ENCODE results near the gene NTM.

NTM gene

GRCh38 chr11:131692151-131692550 lies 321.7 kb downstream of the NTM start:
- TF ChIP-seq CTCF (IDR thresholded peaks at IDR 0.05; ENCODE audit: insufficient read depth, low read length) (no peak), GABPA (IDR thresholded peaks at IDR 0.05; ENCODE audit: low read depth) (no peak), SPI1 (IDR thresholded peaks at IDR 0.05; ENCODE audit: borderline replicate concordance, low read depth) (no peak), REST (IDR thresholded peaks at IDR 0.05; ENCODE audit: insufficient replicate concordance, low read depth) (no peak), POLR2AphosphoS5 (IDR thresholded peaks at IDR 0.05; ENCODE audit: low read depth) (no peak)
- Histone ChIP-seq H3K27me3 (ENCODE audit: insufficient read depth, poor library complexity, severe bottlenecking) (no peaks in the 10 kb centered on the region), H3K4me3 (replicated peaks; ENCODE audit: insufficient read depth, low read length) (no peak overlapping the region), H3K27ac (replicated peaks) (no peak overlapping the region)
- DNase-seq (ENCODE audit: low read depth in 1 of 2, low spot score in 1 of 2), result no peak

- no peaks in the 10 kb centered on the region for H3K27me3 ChIP-seq (ENCODE audit: insufficient read depth, poor library complexity, severe bottlenecking)
- no peak overlapping the region for H3K4me3 ChIP-seq (replicated peaks; ENCODE audit: insufficient read depth, low read length)
- TF ChIP-seq GABPA (IDR thresholded peaks at IDR 0.05; ENCODE audit: low read depth), result no peak
- DNase-seq (ENCODE audit: low read depth in 1 of 2, low spot score in 1 of 2), result no peak
- H3K27ac ChIP-seq (replicated peaks), result no peak overlapping the region
Measured at GRCh38 chr11:131692961-131693360, 322.5 kb downstream of the NTM start.

GRCh38 chr11:131693756-131694155 lies 323.3 kb downstream of the NTM start:
- Histone ChIP-seq H3K27me3 (ENCODE audit: insufficient read depth, poor library complexity, severe bottlenecking) (no peaks in the 10 kb centered on the region), H3K4me3 (replicated peaks; ENCODE audit: insufficient read depth, low read length) (no peak overlapping the region)
- TF ChIP-seq REST (IDR thresholded peaks at IDR 0.05; ENCODE audit: insufficient replicate concordance, low read depth) (no peak), CTCF (IDR thresholded peaks at IDR 0.05; ENCODE audit: insufficient read depth, low read length) (no peak)

GRCh38 chr11:131694526-131695424 lies 324.4 kb downstream of the NTM start:
- H3K4me3 ChIP-seq (replicated peaks; ENCODE audit: insufficient read depth, low read length), result no peak overlapping the region
- H3K27me3 ChIP-seq (ENCODE audit: insufficient read depth, poor library complexity, severe bottlenecking), result no peaks in the 10 kb centered on the region
- peak; percentile 18 to 60 for DNase-seq (ENCODE audit: low read depth in 1 of 2, low spot score in 1 of 2)
- peak; percentile 53 for TF ChIP-seq CTCF (IDR thresholded peaks at IDR 0.05; ENCODE audit: insufficient read depth, low read length)
- no peak for TF ChIP-seq POLR2AphosphoS5 (IDR thresholded peaks at IDR 0.05; ENCODE audit: low read depth)
- no peak overlapping the region for H3K27ac ChIP-seq (replicated peaks)

More at GRCh38 chr11:131693756-131694155, 323.3 kb downstream of the NTM start:
- no peak overlapping the region for H3K27ac ChIP-seq (replicated peaks)
- DNase-seq (ENCODE audit: low read depth in 1 of 2, low spot score in 1 of 2), result no peak
